Activated CD4-positive, CD25-positive, alpha-beta regulatory T cell treated with anti-CD3 and anti-CD28 coated beads, Interleukin-2, amount 50 U/mL, for 16 hours (primary cell): Measurements from ENCODE around the gene TFE3.
A peak's percentile ranks its signal among the peaks of the same experiment; 100 is the strongest.

ENCODE experiments used
- DNase-seq: peaks from one replicate; pipeline ENCODE4 v3.0.0-alpha.2; 2020; ENCODE audit warnings: low read depth, low spot score

The TFE3 gene

DNA sequence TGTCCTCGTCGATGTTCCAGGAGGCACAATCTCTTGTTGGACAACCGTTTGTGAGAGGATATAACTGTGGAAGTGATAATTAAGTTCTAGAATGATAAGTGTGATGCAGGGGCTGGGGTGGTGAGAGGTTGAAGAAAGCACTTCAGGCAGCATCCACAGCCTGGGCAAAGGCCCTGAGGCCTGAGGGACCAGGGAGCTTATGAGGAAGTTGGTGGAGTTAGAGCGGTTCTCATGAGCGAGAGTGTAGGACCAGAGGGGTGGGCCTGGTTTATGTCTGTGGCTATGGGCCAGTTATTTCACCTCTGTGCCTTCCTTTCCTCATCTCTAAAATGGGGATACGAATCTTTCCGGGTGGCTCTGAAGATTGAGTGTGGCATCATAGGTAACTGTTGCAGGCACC lies 18.3 kb upstream of the TFE3 start:
- DNase-seq, result no peak

DNA sequence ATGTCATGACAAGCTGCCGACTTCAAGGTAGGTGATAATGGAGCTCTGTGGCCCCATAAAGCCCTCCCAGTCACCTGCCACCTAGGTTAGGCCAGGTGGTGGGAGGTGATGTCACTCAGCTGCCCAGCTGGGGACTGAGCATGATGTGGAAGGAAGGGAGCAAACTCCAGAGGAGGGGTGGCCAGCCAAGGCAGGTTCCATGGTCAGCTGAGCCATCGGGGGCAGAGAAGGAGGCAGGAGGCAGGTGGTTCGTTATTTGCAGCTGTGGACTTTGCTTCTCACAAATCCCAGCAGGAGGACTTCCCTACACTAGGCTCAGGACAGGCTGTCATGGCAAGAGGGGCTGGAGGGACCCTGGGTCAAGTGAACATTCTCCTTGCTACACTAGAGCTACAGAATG lies 17.8 kb upstream of the TFE3 start:
- DNase-seq, result no peak

DNA sequence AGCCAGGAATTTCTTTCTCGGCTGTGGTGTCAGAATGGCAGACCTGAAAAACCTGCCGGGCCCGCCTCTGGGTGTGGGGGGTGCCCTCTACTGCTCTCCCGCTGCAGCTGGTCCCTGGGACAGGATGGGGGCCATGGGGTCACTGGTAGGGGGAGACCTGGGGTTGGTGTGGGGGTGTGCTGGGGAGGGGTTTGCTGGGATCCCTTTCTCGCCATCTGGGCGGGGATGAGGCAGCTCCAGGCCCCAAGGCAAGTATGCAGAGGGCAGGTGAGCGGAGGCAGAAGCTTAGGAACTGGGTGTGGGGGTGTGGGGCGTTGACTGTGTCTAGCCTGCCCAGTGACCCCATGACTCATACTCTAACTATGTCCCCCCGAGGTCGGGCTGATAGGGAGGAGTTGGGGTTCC lies 16.5 kb upstream of the TFE3 start:
- DNase-seq, result no peak

DNA sequence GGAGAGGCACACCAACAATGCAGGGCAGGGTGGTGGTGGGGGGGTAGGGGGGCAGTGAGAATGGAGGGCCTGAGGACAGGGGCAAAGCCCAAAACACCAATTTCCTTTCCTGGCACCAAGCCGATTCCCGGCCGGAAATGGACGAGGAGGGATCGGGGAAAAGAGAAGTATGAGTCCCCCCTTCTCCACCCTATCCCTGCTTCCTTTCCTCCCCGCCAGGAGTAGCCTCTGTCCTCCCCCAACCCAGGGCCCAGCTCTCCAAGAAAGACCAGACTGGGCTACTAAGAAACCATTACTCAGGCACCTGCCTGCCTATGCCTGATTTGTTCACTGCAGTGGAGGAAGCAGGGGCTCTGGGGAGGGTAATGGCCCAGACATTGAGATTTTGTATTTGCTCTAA lies 16.0 kb upstream of the TFE3 start:
- DNase-seq, result no peak

DNA sequence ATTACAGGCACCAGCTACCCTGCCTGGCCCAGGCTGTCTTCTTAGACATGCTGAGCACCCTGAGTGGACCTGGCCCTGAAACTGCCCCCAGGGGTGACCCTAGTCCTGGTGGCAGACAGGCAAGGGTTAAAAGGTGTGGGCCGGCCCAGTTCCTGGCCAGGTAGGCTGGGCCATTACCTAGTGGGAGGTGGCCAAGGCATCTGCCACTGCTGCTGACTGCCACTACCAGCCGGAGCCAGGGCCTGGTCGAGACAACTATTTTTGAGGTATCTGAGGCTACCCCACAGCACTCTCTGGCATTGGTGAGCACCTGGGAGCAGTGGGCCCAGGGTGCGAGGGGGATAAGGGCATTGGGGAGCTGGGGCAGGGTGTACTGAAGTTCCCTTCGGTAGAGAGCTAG lies 15.6 kb upstream of the TFE3 start, which contains the start of gene CCDC120:
CCDC120 (plus strand) TSS at position 206 of the 400 bp plus-strand sequence. CDS start 3,043 bp downstream, outside the sequence.
- no peak for DNase-seq

DNA sequence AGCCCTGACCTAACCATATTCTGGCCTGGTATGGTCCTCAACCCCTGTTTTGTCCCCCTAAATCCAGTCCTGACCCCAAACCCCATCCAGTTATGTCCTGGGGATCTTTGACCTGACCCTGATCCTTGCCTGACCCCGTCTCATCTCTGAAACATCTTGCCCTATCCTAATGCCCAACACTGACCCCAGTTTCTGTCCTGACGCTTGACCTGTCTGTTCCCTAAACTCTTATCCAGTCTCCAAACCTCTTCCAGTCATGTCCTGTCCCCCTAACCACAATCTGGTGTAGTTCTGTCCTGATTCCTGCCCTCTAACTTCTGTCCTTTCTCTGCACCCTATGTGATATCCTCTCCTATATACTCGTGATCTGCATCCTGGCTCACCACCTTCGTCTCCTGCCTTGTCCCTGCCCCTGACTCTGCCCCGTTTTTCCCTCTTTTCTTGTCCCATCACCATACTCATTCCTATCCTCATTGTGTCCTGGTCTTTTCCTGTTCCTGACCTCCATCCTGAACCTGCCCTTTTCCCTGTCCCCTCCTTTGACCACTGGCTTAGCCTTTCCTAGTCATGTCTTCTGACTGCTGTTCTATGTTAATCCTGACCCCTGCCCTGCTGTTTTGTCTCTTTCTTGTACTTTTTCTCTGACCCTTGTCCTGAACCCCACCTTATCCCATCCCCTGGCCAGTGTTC lies 11.1 kb upstream of the TFE3 start:
- DNase-seq, result no peak

DNA sequence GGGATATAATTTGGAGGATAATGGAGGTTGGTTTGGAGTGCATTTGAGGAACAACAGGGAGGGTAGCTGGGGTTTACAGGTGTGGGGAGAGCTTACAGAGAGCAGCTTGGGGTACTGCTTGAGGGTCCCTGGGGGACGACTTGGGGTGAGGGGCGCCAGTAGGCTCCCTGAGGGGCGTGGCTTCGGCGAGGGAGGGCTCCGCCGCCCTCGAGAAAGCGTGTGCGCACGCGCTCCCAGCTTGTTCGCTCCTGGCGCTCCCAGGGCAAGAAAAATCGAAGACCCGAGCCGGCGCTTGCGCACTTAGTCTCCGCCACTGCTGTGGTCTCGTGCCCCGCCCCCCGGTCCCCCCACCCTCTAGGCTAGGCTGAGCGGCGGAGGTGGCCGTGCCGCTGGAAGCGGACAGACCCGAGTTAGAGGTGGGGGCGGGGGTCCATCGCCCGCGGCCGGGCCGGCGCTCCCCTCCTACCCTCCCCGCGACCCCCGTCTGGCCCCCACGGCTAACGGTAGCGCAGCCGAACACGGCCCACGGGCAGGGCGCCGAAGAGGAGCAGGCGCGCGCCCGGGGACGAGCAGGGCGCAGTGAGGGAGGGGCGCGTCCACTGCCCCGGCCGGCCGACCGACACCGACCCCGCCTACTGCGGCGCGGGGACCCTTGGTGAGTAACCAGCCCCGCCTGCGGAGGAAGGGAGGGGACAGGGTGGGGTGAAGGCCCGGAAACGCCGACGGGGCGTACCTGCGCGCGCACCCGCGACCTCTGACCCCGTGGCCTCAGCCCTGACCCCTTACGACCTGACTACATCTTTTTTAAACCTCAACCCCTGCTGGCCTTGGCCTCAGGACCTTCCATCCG lies 10.3 kb upstream of the TFE3 start:
- DNase-seq, result no peak

DNA sequence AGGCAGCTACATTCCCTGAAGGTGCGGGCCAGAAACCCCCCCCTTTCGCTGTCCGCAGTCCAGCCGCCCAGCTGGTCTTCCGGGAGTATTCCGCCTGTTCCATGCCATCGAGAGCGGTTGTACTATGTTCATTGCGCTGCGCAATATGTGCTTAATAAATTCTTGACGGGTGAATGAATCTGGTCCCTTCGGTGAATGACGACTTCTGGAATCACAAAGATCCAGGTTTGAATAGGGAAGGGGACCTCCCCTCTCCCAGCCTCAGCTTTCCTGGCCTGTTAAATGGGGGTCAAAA lies 777 bp upstream of the TFE3 start:
- DNase-seq, result no peak

DNA sequence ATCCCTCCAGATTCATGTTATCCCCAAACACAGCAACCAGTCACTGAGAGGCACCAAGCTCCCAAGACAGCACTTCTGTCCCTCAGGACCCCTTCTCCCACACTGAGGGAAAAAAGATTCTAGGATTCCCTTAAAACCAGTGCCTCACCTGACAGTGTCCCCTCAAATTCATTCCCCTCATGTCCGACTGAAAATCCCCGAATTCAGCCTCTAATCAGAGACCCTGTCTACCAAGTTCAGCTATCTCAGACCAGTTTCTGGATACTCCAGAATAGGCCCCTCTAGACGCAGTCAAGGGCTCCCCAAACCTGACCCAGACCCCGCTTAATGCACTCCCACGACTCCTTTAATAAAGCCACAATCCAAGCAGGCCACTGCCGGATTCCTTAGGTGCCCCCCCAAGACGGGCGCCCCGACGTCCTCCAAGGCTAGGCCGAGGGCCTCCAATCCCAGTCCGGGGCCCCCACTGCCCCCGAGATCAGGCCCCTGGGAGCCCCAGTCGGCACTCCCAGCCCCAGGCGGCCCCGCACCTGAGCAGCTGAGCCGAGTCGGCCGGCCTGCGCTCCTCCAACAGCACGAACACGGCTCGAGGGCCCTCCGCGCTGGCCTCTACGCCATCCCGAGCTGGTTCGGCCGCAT lies 457 bp downstream of the TFE3 start:
- no peak for DNase-seq

DNA sequence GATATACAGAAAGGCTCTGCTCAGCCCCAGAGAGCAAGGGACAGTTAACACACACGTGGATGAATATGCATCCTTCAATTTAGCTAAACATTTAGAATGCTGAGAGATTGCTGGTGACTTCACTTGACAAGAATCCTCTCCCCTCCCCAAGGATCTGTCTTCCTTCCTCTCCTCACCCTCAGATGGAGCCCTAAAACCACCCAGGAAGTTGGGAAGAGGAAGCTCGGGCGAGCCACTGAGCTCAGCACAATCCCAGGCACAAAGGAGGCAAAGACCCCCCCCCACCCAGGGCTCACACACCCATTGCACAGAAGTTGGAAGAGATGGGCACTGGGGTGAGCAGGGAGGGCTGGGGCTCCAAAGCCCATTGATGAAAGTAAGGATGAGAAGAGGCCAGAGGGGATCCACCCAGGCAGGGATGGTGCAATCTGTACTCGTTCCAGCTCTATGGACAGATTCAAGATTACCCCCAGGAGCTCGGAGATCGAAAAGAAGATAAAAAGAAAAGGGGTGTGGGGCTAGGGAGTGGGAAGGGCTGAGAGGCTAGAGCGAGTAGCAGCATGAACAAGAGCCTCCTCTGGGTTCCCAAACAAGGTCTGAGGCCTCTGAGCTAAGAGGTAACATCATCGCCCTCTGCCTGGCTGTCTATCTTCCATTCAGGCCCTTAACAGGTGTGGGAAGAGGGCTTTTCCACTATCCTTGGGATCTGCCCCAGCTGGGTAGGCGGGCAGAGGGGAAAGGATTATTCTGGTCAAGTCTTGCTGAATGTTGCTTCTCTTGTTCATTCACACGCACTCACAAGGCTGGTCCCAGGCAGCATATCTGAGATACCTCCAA lies 1.2 kb downstream of the TFE3 start:
- DNase-seq, result no peak

DNA sequence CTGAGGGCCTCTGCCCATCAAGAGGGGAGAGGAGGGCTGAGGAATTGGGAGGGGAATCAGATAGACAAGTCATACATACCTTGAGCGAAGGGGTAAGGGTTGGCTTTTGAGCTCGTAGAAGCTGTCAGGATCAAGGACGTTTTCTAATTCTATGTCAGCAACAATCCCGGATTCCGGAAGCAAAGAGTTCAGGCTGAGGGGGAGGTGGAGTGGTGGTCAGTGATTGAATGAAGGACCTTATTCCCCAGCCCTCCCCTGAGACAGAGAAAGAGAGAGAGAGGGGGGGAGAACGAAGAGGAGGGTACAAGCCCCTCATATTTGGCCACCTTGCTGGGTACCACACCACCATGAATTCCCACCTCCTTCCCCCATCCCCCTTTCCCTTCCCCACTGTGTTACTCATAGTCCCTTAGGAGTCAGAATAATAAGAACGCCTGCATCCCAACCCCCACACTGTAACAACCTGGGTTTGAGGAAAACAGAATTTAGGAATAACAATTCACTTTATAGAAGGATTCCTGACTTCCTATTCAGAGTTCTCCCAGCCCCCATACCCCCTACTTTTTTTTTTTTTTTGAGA lies 2.7 kb downstream of the TFE3 start:
- no peak for DNase-seq

DNA sequence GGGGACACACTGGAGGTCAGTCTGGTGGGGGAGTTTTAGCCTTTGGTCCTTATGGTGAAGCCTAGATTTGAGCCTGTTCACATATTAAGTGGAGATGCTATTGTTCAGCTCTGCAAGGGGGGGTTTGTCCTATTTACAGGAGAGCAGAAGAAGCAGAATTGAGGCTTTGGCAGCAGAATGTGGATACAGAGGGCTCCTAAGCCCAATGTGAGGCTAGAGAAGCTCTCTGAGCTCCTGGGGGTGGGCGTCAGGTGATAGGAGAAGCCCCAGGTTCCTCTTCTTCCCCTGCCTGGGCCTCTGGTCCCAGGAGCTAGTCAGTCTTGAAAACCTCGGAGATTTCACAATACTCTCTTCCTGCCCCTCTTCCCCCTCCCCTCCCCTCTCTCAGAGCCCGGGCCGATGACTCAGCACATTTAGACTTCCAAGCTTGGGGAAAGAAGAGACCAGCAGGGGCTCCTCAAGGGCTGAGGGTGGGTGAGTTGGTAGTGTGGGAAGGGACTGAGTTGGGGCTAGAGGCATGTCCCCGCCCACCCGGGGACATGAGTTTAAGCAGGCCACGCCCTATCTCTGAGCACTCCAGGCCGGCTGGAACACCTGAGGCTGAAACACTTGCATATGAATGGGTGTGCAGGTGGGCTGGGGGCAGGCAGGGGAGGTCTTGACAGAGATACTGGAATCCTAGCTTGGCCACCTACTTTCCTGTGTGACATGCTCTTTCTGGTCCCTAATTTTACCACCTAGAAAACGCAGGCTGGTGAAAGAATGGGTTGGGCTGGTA lies 3.4 kb downstream of the TFE3 start:
- no peak for DNase-seq

DNA sequence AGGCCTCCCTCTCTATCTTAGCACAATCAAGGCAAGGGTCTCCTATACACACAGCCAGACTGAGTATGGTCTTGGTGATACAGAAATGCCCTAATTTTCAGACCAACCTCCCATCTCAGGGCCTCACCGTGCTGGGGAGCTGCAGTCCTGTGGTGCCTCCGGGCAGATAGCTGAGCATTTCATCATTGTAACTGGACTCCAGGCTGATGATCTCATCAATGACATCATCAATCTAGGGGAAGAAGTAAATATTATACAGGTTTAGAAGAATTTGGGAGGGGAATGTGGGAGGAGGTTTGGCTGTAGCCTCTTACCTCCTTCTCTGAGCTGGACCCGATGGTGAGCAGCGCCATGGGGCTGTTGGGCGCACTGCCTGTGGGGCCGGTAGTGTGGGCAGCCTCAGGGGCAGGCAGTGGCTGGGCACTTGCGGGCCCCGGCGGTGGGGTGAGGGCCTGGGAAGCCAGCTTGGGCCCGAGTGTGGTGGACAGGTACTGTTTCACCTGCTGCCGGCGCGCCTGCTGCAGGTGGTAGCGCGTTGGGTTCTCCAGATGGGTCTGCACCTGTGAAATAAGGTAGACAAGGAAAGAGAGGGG lies 5.2 kb downstream of the TFE3 start:
- DNase-seq, result no peak

DNA sequence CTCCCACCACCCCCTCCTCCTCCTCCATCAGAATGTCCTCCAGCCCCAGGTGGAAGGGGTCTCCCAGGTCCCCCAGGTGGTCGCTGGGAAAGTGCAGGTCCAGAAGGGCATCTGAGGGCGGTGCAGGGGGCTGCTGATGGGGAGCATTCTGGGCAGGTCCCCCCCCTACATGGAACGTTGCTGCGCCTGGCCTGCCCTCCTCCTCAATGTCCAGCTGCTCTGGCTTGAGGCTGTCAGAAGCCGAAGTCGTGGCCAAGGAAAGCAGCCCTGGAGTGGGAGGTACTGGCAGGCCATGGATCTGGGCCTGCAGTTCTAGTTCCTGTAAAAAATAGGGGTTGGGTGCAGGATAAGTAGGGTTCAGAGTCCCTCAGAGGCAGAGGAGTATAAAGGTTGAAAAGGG lies 12.9 kb downstream of the TFE3 start:
- DNase-seq, result no peak

DNA sequence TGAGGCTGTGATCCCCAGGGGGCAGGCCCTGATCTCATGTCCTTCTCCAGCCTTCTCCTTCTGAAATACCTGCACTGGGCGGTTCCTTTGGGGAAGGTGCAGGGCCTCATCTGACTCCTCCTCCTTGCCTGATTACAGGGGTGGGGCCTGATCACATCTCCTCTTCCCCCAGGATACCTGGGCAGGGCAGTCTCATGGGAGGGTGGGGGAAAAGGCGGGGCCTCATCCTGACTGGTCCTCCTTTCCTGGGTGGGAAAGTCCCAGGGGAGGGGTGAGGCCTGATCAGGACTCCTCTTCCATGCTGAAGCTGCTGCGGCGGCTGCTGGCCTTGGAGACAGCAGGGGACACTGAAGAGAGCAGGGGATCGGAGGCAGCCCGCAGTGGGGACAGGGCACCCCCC lies 13.3 kb downstream of the TFE3 start:
- DNase-seq, result no peak

DNA sequence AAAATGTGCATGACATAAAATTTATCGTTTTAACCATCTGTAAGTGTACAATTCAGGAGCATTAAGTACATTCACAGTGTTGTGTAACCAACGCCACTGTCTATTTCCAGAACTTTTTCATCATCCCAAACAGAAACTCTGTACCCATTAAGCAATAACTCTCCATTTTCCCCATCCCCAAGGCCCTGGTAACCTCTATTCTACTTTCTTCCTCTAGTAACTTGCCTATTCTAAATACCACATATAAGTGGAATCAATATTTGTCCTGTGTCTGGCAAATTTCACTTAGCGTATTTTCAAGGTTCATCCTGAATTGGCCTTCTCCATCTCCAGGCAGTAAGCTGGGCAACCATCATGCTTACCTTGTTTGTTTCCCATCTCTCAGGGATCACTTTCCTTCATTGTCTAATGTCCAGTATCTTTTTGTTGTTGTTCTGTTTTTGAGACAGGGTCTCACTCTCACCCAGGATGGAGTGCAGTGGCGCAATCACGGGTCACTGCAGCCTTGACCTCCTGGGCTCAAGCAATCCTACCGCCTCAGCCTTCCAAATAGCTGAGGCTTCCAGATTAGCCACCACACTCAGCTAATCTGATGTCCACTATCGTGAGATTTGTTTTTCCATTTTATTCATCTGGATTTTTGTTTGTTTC lies 23.4 kb downstream of the TFE3 start:
- DNase-seq, result no peak

DNA sequence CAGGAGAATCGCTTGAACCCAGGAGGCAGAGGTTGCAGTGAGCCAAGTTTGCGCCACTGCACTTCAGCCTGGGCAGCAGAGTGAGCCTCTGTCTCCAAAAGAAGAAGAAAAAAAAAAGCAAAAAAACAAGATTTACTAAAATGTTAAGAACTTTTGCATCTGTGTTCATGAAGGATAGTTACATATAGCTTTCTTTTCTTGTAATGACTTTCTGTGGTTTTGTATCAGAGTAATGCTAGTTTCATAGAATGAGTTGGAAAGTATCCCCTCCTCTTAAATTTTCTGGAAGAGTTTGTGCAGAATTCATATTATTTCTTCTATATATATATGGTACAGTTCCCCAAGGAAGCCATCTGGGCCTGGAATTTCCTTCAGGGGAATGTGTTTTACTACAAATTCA lies 24.1 kb downstream of the TFE3 start:
- DNase-seq, result no peak

DNA sequence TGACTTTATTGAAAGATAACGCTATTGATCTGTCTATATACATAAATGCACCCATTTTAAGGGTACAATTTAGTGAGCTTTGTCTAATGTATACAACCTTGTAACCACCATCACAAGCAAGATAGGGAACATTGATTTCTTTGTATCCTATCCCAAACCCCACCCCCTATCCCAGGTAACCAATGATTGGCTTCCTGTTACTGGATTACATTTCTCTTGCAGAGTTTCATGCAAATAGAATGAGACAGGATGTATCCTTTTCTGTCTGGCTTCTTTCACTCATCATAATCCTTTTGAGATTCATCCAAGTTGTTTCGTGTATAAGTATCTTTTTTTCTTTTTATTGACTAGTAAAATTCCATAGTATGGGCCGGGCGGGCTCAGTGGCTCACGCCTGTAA lies 39.5 kb downstream of the TFE3 start:
- no peak for DNase-seq

DNA sequence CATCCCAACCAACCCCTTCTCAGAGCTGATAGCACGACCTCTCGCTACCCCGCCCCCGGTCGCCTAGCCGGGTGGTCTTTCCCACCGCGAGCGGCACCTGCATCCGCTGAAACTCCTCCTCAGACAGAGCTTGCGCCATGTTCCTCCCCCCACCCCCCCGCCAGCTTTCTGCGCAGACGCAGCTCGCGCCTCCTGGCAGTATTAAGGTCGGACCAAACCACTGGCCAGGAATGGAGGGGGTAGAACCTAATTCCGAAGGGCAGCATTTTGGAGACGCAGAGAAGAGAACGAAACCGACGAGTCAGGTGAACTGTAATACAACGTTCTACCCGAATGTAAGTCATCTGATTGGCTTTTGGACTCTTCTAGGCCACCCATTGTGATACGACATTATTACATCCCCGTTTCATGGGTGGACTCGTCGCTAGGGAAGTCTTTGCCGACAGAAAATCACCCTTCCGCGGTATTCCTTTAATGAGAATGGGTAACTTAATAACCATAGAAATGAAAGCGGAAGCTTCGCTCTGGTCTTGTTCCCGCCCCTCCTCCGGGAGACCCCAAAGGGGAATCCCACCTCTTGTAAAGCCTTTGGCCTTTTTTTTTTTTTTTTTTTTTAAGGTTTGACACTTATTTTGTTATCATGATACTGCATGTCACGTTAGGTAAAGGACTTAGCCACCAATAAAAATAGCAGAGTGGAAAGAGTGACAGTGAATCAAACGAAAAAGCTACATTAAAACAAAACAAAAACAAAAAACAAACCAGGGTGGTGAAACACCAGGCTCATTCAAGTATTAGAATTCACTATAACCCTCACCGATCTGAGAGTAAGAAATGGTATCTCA lies 40.8 kb downstream of the TFE3 start, which contains the start of gene GRIPAP1:
GRIPAP1 (minus strand) TSS at position 174 of the 845 bp plus-strand sequence; CDS start at position 139, 35 bp downstream.
- peak; percentile 60 for DNase-seq
